ENCODE measurements around the gene COLEC11.

DNA sequence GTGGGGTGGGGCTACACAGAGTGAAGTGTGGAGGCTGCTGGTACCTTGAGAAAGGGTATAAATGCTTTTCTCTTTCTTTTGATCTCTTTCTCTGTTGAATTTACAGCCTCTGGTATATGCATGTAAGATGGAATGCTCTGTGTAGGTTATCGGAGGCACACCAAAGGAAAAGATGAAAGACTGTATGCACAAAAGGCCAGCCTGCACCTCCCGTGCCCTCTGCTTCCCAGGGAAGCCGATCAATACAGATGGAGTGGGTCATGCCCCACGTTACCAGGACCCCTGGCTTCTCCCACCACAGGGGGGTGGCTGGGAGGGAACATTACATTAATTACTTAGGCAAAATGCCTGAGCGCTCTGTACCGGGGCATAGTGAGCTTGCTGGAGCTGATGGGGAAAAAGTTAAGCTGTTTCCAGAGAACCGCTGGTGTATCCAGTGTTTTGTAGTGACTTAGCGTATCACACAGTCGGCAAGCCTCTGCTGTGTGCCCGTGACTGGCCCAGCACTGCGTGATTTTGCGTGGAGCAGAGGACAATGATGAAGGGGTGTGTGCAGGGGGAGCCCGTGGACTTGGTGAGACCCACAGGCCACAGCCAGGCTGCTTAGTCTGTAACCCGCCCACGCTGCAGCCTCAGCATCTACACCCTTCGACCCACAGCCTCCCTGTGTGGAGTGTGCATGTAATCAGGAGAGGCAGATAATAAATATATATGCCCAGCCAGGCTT is 71.1 kb downstream of the COLEC11 start:
- TF ChIP-seq, protein P1, sequence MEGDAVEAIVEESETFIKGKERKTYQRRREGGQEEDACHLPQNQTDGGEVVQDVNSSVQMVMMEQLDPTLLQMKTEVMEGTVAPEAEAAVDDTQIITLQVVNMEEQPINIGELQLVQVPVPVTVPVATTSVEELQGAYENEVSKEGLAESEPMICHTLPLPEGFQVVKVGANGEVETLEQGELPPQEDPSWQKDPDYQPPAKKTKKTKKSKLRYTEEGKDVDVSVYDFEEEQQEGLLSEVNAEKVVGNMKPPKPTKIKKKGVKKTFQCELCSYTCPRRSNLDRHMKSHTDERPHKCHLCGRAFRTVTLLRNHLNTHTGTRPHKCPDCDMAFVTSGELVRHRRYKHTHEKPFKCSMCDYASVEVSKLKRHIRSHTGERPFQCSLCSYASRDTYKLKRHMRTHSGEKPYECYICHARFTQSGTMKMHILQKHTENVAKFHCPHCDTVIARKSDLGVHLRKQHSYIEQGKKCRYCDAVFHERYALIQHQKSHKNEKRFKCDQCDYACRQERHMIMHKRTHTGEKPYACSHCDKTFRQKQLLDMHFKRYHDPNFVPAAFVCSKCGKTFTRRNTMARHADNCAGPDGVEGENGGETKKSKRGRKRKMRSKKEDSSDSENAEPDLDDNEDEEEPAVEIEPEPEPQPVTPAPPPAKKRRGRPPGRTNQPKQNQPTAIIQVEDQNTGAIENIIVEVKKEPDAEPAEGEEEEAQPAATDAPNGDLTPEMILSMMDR (IDR thresholded peaks at IDR 0.05; ENCODE audit: insufficient read depth, low read length, poor library complexity, severe bottlenecking) = no peak
- TF ChIP-seq EZH2phosphoT487 (conservative IDR thresholded peaks at IDR 0.05; ENCODE audit: low read length) = no peak

Measured in SU-DHL-6 (cell line).